Left lung (tissue), 10 donors: ENCODE measurements around the gene SIVA1. TPM values are rescaled to one million over a fixed set of nuclear protein-coding genes. Genes with fewer than 3 reads are reported as not detected.

Experiments
- ATAC-seq: fragments of 200-7000 bp; cut with Tn5 transposase; one replicate; pipeline ENCODE4 v1.9.1; 2020; ENCODE audit warnings: moderate library complexity
- DNase-seq, 4 donors: peaks; one replicate each; pipeline ENCODE4 v3.0.0-alpha.2; 2013 to 2020
- H3K27ac ChIP-seq, 2 donors: fragments of 200-600 bp; sonication (generic) in 1 of 2; one replicate each; pipeline versions ENCODE4 v1.5.0 to v1.8.0; 2020 to 2021
- H3K27me3 ChIP-seq, 2 donors: fragments of 200-600 bp; sonication (generic) in 1 of 2; one replicate each; pipeline versions ENCODE4 v1.5.0 to v1.8.0; 2020 to 2021
- H3K36me3 ChIP-seq, 2 donors: fragments of 200-600 bp; sonication (generic) in 1 of 2; one replicate each; pipeline versions ENCODE4 v1.5.0 to v1.8.0; 2020 to 2021
- H3K4me1 ChIP-seq, 2 donors: fragments of 200-600 bp; one replicate each; pipeline ENCODE4 v1.8.0; 2021
- H3K4me3 ChIP-seq, 2 donors: fragments of 200-600 bp; sonication (generic) in 1 of 2; one replicate each; pipeline versions ENCODE4 v1.5.0 to v1.8.0; 2020 to 2021; ENCODE audit warnings: mild to moderate bottlenecking in 1 of 2
- H3K9me3 ChIP-seq, 2 donors: fragments of 200-600 bp; sonication (generic) in 1 of 2; one replicate each; pipeline versions ENCODE4 v1.5.0 to v1.8.0; 2020 to 2021
- CTCF ChIP-seq, 2 donors: fragments of 200-600 bp; sonication (generic) in 1 of 2; IDR thresholded peaks; one replicate each; pipeline versions ENCODE4 v1.5.0 to v1.8.0; 2021; ENCODE audit warnings: antibody characterized with exemption in 2 of 2
- intact Hi-C, 2 donors: fragments of 100-400 bp; cut with DNase I; formaldehyde crosslinking; loops; one replicate each; pipeline versions ENCODE4 v1.11.2 to v1.14.2; 2022
- polyA plus RNA-seq, 6 donors: library from polyadenylated mRNA; unstranded; fragments of 120-200 nt; gene quantifications; one replicate each; pipeline ENCODE4 v1.2.1, GENCODE V29; 2013; ENCODE audit not compliant: insufficient read length in 6 of 6
- total RNA-seq, 2 donors: library from RNA; stranded (reverse); fragmentation: NEBNext Ultra II Directional; extraction: Animal tissue kit (Norgen Biotek cat#: 25700); gene quantifications; one replicate each; pipeline ENCODE4 v1.2.1, GENCODE V29; 2021
- donor health status: DM: no; HTN: yes; CAD: no.
- donor health status: DM: no; HTN: no; CAD: no.

Gene SIVA1
- total and polyA plus RNA-seq, 8 donors, result 54.4 to 88.4 (median 72.0) TPM

GRCh38 chr14:104771374-104771773, 18.4 kb downstream of the SIVA1 start:
- H3K4me3 ChIP-seq, result no peak overlapping the region
- DNase-seq, result peak in 1 of 4 donors; percentile 51
- intact Hi-C loops, result no loop called here
- H3K27me3 ChIP-seq, result no peaks in the 10 kb centered on the region
- H3K4me1 ChIP-seq, result peaks cover 9 to 10% of the 10 kb centered on the region in 2 donors
- H3K27ac ChIP-seq, result no peak overlapping the region
- no peak for TF ChIP-seq CTCF (IDR thresholded peaks at IDR 0.05)
- peaks cover 0 to 69% of the 10 kb centered on the region in 2 donors for H3K36me3 ChIP-seq
- peaks cover 0 to 5% of the 10 kb centered on the region in 2 donors for H3K9me3 ChIP-seq
- no peak for ATAC-seq

GRCh38 chr14:104771918-104772706, 19.2 kb downstream of the SIVA1 start:
- no peak overlapping the region for H3K27ac ChIP-seq
- no peaks in the 10 kb centered on the region for H3K27me3 ChIP-seq
- no peak overlapping the region for H3K4me3 ChIP-seq
- ATAC-seq (peak; percentile 20), DNase-seq (peak in 1 of 4 donors; percentile 74)
- no peak for TF ChIP-seq CTCF (IDR thresholded peaks at IDR 0.05)
- H3K4me1 ChIP-seq, result peaks cover 9 to 10% of the 10 kb centered on the region in 2 donors
- H3K9me3 ChIP-seq, result peaks cover 0 to 5% of the 10 kb centered on the region in 2 donors
- intact Hi-C loops, result no loop called here
- peaks cover 0 to 74% of the 10 kb centered on the region in 2 donors for H3K36me3 ChIP-seq

GRCh38 chr14:104772707-104773504, 20.0 kb downstream of the SIVA1 start:
- DNase-seq (peak in 1 of 4 donors; percentile 76), ATAC-seq (no peak)
- intact Hi-C loops, result no loop called here
- no peak overlapping the region for H3K27ac ChIP-seq
- peaks cover 0 to 80% of the 10 kb centered on the region in 2 donors for H3K36me3 ChIP-seq
- no peak for TF ChIP-seq CTCF (IDR thresholded peaks at IDR 0.05)
- H3K9me3 ChIP-seq, result peaks cover 0 to 5% of the 10 kb centered on the region in 2 donors
- peaks cover 9 to 10% of the 10 kb centered on the region in 2 donors for H3K4me1 ChIP-seq
- H3K27me3 ChIP-seq, result no peaks in the 10 kb centered on the region
- no peak overlapping the region for H3K4me3 ChIP-seq

- Histone ChIP-seq H3K27me3 (no peaks in the 10 kb centered on the region), H3K4me1 (peaks cover 2 to 4% of the 10 kb centered on the region in 2 donors), H3K27ac (no peak overlapping the region), H3K4me3 (no peak overlapping the region), H3K9me3 (peaks cover 0 to 5% of the 10 kb centered on the region in 2 donors), H3K36me3 (peaks cover 0 to 86% of the 10 kb centered on the region in 2 donors)
- ATAC-seq (no peak), DNase-seq (peak in 1 of 4 donors; percentile 74)
- TF ChIP-seq CTCF (IDR thresholded peaks at IDR 0.05), result no peak
- intact Hi-C loops, result no loop called here
Observed at GRCh38 chr14:104773505-104774452, 20.8 kb downstream of the SIVA1 start.
